KMS-11 (cell line): ENCODE data around the gene LEFTY1.
"Not testable (repeated sequence)": the region's sequence is repeated elsewhere in the genome, so short reads cannot be mapped to it uniquely, and the experiment has no call there.

Experiments used
- H2AFZ ChIP-seq: fragments of 200-600 bp; sonication (generic); 2 replicates; pipeline ENCODE4 v1.6.1; 2016; ENCODE audit warnings: antibody characterized with exemption, mixed run types, low read depth
- H3K27ac ChIP-seq: fragments of 200-600 bp; sonication (generic); 2 replicates; pipeline ENCODE4 v1.6.1; 2016; ENCODE audit warnings: mild to moderate bottlenecking, mixed run types
- H3K27me3 ChIP-seq: fragments of 200-600 bp; sonication (generic); 2 replicates; pipeline ENCODE4 v1.6.1; 2017; ENCODE audit warnings: mild to moderate bottlenecking, low read depth, mixed run types, moderate library complexity; ENCODE audit not compliant: insufficient read depth
- H3K36me3 ChIP-seq: fragments of 200-600 bp; sonication (generic); 2 replicates; pipeline ENCODE4 v1.6.1; 2017; ENCODE audit warnings: mild to moderate bottlenecking, mixed run types; ENCODE audit not compliant: insufficient read depth
- H3K4me1 ChIP-seq: fragments of 200-600 bp; sonication (generic); 2 replicates; pipeline ENCODE4 v1.6.1; 2016; ENCODE audit warnings: mild to moderate bottlenecking, low read depth, mixed run types; ENCODE audit not compliant: poor library complexity, severe bottlenecking
- H3K4me2 ChIP-seq: fragments of 200-600 bp; sonication (generic); 2 replicates; pipeline ENCODE4 v1.7.0; 2016; ENCODE audit warnings: mild to moderate bottlenecking, mixed run types
- H3K4me3 ChIP-seq: fragments of 200-600 bp; sonication (generic); IDR thresholded peaks from 2 replicates; pipeline ENCODE4 v1.6.1; 2017; ENCODE audit warnings: low read depth, low read length, mixed read lengths; ENCODE audit not compliant: insufficient read depth
- H3K79me2 ChIP-seq: fragments of 200-600 bp; sonication (generic); 2 replicates; pipeline ENCODE4 v1.6.1; 2016; ENCODE audit warnings: low read depth, mixed run types; ENCODE audit not compliant: insufficient read depth
- H3K9ac ChIP-seq: fragments of 200-600 bp; sonication (generic); 2 replicates; pipeline ENCODE4 v1.6.1; 2016; ENCODE audit warnings: mild to moderate bottlenecking, mixed run types
- H4K20me1 ChIP-seq: fragments of 200-600 bp; sonication (generic); 2 replicates; pipeline ENCODE4 v1.6.1; 2016; ENCODE audit warnings: mild to moderate bottlenecking, mixed run types; ENCODE audit not compliant: insufficient read depth
- CTCF ChIP-seq: fragments of 200-600 bp; sonication (generic); conservative IDR thresholded peaks from 2 replicates; pipeline ENCODE4 v1.6.1; 2017; ENCODE audit warnings: low read depth, mild to moderate bottlenecking, antibody characterized with exemption, low read length, moderate library complexity, mixed read lengths

The LEFTY1 gene

GRCh38 chr1:225891229-225891972 is 2.5 kb upstream of the LEFTY1 start:
- Histone ChIP-seq H2AFZ (no peak overlapping the region), H3K4me1 (peaks cover 17% of the 10 kb centered on the region), H3K27ac (no peak overlapping the region), H3K27me3 (no peaks in the 10 kb centered on the region), H3K9ac (no peak overlapping the region), H3K36me3 (no peaks in the 10 kb centered on the region), H3K4me2 (no peak overlapping the region; the same call in 1 of the 2 replicates), H3K4me3 (no peak overlapping the region), H3K79me2 (no peaks in the 10 kb centered on the region), H4K20me1 (no peaks in the 10 kb centered on the region)
- TF ChIP-seq CTCF = no peak

- Histone ChIP-seq H3K27ac (no peak overlapping the region), H3K27me3 (no peaks in the 10 kb centered on the region)
Measured at GRCh38 chr1:225890346-225891228, 1.6 kb upstream of the LEFTY1 start.

GRCh38 chr1:225889743-225890142 is 797 bp upstream of the LEFTY1 start:
- Histone ChIP-seq H3K9ac (no peak overlapping the region), H3K4me2 (no peak overlapping the region), H3K27me3 (no peaks in the 10 kb centered on the region), H3K36me3 (no peaks in the 10 kb centered on the region), H3K4me3 (no peak overlapping the region), H4K20me1 (no peaks in the 10 kb centered on the region), H3K27ac (no peak overlapping the region), H2AFZ (no peak overlapping the region), H3K4me1 (peaks cover 7% of the 10 kb centered on the region), H3K79me2 (no peaks in the 10 kb centered on the region)
- TF ChIP-seq CTCF = no peak

More at GRCh38 chr1:225890346-225891228, 1.6 kb upstream of the LEFTY1 start:
- Histone ChIP-seq H3K4me2 (no peak overlapping the region; the same call in 1 of the 2 replicates), H4K20me1 (no peaks in the 10 kb centered on the region), H2AFZ (no peak overlapping the region), H3K4me3 (no peak overlapping the region), H3K36me3 (no peaks in the 10 kb centered on the region), H3K79me2 (no peaks in the 10 kb centered on the region), H3K4me1 (peaks cover 10% of the 10 kb centered on the region), H3K9ac (no peak overlapping the region)
- TF ChIP-seq CTCF = no peak

GRCh38 chr1:225888289-225888897 is 553 bp downstream of the LEFTY1 start:
- no peaks in the 10 kb centered on the region for H4K20me1 ChIP-seq
- H3K27me3 ChIP-seq = no peaks in the 10 kb centered on the region
- H3K79me2 ChIP-seq = no peaks in the 10 kb centered on the region
- H3K4me3 ChIP-seq = no peak overlapping the region
- H3K36me3 ChIP-seq = no peaks in the 10 kb centered on the region
- no peak overlapping the region for H3K27ac ChIP-seq
- no peak overlapping the region for H3K9ac ChIP-seq
- H3K4me1 ChIP-seq = peaks cover 12% of the 10 kb centered on the region
- TF ChIP-seq CTCF = no peak
- H2AFZ ChIP-seq = no peak overlapping the region
- no peak overlapping the region for H3K4me2 ChIP-seq

GRCh38 chr1:225887554-225888288 is 1.2 kb downstream of the LEFTY1 start:
- H3K9ac ChIP-seq, H3K4me2 ChIP-seq, H2AFZ ChIP-seq, H3K36me3 ChIP-seq, H4K20me1 ChIP-seq, H3K27ac ChIP-seq, H3K79me2 ChIP-seq, H3K4me3 ChIP-seq, H3K27me3 ChIP-seq: not testable (repeated sequence)
- H3K4me1 ChIP-seq = peaks cover 16% of the 10 kb centered on the region
